ENCODE data around the gene NPM3.
A peak's percentile ranks its signal among the peaks of the same experiment; 100 is the strongest.

Gene NPM3

DNA sequence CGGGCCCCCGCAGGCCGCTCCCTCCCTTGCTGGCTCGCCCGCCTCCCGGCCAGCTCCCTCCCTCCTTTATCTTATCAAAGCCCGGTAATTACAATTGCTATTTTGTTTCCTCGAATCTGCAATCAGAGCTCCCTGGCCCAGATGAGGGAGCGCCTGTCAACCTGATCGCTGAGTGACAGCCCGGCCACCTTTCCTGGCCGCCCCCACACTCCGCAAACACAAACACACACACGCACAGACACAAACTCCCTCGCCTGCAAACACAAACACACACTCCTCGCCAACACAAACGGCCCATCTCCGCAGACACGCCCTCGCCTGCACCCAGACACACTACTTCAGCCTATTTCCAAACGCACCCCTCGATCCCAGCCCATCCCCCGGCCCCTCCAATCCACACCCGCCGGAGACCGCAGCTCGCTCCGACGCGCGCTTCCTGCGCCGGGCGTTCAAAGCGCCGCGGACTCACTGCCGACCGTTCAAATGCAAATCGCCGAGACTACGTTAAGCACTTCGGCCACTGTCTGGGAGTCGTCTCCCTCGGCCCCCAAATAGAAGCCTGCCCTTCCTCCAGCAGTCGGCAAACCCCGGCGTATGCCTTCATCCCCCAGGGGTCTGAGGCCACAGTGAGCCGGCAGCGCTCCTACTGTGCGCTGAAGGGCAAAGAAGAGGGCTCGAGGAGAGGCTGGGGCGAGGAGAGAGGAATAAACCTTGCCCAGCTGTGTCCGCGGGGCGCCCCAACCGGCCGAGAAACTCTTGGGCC is 4.3 kb downstream of the NPM3 start:
- DNase-seq (ENCODE audit: low read depth), result no peak
- peak overlapping the region; percentile 45 for H3K4me3 ChIP-seq (ENCODE audit: low read depth, low read length)
- TF ChIP-seq, protein P1, sequence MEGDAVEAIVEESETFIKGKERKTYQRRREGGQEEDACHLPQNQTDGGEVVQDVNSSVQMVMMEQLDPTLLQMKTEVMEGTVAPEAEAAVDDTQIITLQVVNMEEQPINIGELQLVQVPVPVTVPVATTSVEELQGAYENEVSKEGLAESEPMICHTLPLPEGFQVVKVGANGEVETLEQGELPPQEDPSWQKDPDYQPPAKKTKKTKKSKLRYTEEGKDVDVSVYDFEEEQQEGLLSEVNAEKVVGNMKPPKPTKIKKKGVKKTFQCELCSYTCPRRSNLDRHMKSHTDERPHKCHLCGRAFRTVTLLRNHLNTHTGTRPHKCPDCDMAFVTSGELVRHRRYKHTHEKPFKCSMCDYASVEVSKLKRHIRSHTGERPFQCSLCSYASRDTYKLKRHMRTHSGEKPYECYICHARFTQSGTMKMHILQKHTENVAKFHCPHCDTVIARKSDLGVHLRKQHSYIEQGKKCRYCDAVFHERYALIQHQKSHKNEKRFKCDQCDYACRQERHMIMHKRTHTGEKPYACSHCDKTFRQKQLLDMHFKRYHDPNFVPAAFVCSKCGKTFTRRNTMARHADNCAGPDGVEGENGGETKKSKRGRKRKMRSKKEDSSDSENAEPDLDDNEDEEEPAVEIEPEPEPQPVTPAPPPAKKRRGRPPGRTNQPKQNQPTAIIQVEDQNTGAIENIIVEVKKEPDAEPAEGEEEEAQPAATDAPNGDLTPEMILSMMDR (IDR thresholded peaks at IDR 0.05; ENCODE audit: low read depth, low read length, missing control alignments), result no peak

- H3K4me3 ChIP-seq (ENCODE audit: low read depth, low read length), result no peak overlapping the region
- no peak for DNase-seq (ENCODE audit: low read depth)
- TF ChIP-seq, protein P1 (IDR thresholded peaks at IDR 0.05; ENCODE audit: low read depth, low read length, missing control alignments), result no peak
Measured at GRCh38 chr10:101778151-101778780, 5.0 kb downstream of the NPM3 start.

GRCh38 chr10:101777619-101778145 is 5.6 kb downstream of the NPM3 start:
- no peak overlapping the region for H3K4me3 ChIP-seq (ENCODE audit: low read depth, low read length)
- TF ChIP-seq, protein P1 (IDR thresholded peaks at IDR 0.05; ENCODE audit: low read depth, low read length, missing control alignments), result no peak
- no peak for DNase-seq (ENCODE audit: low read depth)

DNA sequence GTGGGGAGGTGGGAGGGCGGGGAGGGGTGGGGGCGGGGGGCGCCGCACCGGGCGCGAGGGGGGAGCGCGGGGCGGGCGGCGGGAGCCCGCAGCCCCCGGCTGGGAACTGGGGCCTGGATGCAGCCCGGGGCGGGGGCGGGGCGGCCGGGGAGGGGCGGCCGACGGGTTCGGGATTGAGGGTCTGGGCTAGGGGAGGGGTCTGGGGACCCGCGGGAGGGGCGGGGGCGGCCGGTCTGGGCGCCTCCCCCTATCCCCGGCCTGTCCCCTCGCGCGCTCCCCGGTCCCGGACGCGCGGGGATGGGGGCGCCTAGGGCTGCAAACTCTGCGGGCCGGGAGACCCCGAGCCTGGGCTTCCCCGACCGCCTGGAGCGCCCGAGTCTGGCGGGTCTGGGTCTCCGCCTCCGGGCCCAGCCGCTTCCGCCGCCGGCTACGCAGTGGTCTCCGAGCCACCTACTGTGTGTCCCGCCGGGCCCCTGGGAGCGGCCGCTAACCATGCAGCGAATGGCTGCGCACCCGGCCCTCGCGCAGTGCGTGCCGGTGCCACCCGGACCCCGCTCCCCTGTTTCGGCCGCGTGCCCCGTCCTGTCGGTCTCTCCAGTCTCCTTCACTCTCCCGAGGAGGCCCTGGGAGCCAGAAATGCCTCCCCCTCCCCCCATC is 7.0 kb downstream of the NPM3 start:
- H3K4me3 ChIP-seq (ENCODE audit: low read depth, low read length), result no peak overlapping the region
- TF ChIP-seq, protein P1 (IDR thresholded peaks at IDR 0.05; ENCODE audit: low read depth, low read length, missing control alignments), result no peak
- DNase-seq (ENCODE audit: low read depth), result no peak

GRCh38 chr10:101775273-101776160 is 7.7 kb downstream of the NPM3 start, which contains the start of gene FGF8:
TSS of gene FGF8 (minus strand) at chr10:101776114. CDS start at chr10:101775900, 214 bp downstream.
- no peak for DNase-seq (ENCODE audit: low read depth)
- TF ChIP-seq, protein P1 (IDR thresholded peaks at IDR 0.05; ENCODE audit: low read depth, low read length, missing control alignments), result no peak
- H3K4me3 ChIP-seq (ENCODE audit: low read depth, low read length), result no peak within 1 kb of the TSS

GRCh38 chr10:101774589-101775272 is 8.5 kb downstream of the NPM3 start:
- DNase-seq (ENCODE audit: low read depth), result no peak
- TF ChIP-seq, protein P1 (IDR thresholded peaks at IDR 0.05; ENCODE audit: low read depth, low read length, missing control alignments), result no peak
- no peak overlapping the region for H3K4me3 ChIP-seq (ENCODE audit: low read depth, low read length)

Data from GM12864 (cell line).